ENCODE measurements around the gene CASP8AP2.
"Not testable (repeated sequence)": the region's sequence is repeated elsewhere in the genome, so short reads cannot be mapped to it uniquely, and the experiment has no call there.

Gene CASP8AP2

GRCh38 chr6:89866024-89866678, 36.5 kb downstream of the CASP8AP2 start:
- TF ChIP-seq CTCF (IDR thresholded peaks at IDR 0.05; ENCODE audit: extremely low read depth, missing control alignments): no peak
- no peak for DNase-seq (ENCODE audit: low spot score)

GRCh38 chr6:89873721-89874120, 44.0 kb downstream of the CASP8AP2 start:
- no peak for DNase-seq (ENCODE audit: low spot score)
- no peak for TF ChIP-seq CTCF (IDR thresholded peaks at IDR 0.05; ENCODE audit: extremely low read depth, missing control alignments)

- TF ChIP-seq CTCF (IDR thresholded peaks at IDR 0.05; ENCODE audit: extremely low read depth, missing control alignments): no peak
- no peak for DNase-seq (ENCODE audit: low spot score)
Observed at GRCh38 chr6:89874438-89874837, 44.8 kb downstream of the CASP8AP2 start.

GRCh38 chr6:89886378-89887120, 56.9 kb downstream of the CASP8AP2 start:
- TF ChIP-seq CTCF (IDR thresholded peaks at IDR 0.05; ENCODE audit: extremely low read depth, missing control alignments): no peak
- no peak for DNase-seq (ENCODE audit: low spot score)

GRCh38 chr6:89887452-89888137, 57.9 kb downstream of the CASP8AP2 start:
- no peak for DNase-seq (ENCODE audit: low spot score)

GRCh38 chr6:89888138-89888514, 58.4 kb downstream of the CASP8AP2 start:
- TF ChIP-seq CTCF (IDR thresholded peaks at IDR 0.05; ENCODE audit: extremely low read depth, missing control alignments): no peak

More at GRCh38 chr6:89887452-89888137, 57.9 kb downstream of the CASP8AP2 start:
- TF ChIP-seq CTCF (IDR thresholded peaks at IDR 0.05; ENCODE audit: extremely low read depth, missing control alignments): no peak

GRCh38 chr6:89888871-89889270, 59.2 kb downstream of the CASP8AP2 start:
- no peak for DNase-seq (ENCODE audit: low spot score)

More at GRCh38 chr6:89888138-89888514, 58.4 kb downstream of the CASP8AP2 start:
- DNase-seq (ENCODE audit: low spot score): no peak

GRCh38 chr6:89890845-89891528, 61.3 kb downstream of the CASP8AP2 start:
- DNase-seq (ENCODE audit: low spot score): not testable (repeated sequence)

More at GRCh38 chr6:89888871-89889270, 59.2 kb downstream of the CASP8AP2 start:
- no peak for TF ChIP-seq CTCF (IDR thresholded peaks at IDR 0.05; ENCODE audit: extremely low read depth, missing control alignments)

- DNase-seq (ENCODE audit: low spot score): not testable (repeated sequence)
Observed at GRCh38 chr6:89892577-89892976, 62.9 kb downstream of the CASP8AP2 start.
